ENCODE results near the gene SNX5. TPM values are rescaled to one million over a fixed set of nuclear protein-coding genes. Genes with fewer than 3 reads are reported as not detected.

SNX5 gene
- total and polyA plus RNA-seq, 2 of the 8 experiments (the other 6 are each of a cell fraction or from before 2014, with no cell fraction given): 155 to 194 TPM

DNA sequence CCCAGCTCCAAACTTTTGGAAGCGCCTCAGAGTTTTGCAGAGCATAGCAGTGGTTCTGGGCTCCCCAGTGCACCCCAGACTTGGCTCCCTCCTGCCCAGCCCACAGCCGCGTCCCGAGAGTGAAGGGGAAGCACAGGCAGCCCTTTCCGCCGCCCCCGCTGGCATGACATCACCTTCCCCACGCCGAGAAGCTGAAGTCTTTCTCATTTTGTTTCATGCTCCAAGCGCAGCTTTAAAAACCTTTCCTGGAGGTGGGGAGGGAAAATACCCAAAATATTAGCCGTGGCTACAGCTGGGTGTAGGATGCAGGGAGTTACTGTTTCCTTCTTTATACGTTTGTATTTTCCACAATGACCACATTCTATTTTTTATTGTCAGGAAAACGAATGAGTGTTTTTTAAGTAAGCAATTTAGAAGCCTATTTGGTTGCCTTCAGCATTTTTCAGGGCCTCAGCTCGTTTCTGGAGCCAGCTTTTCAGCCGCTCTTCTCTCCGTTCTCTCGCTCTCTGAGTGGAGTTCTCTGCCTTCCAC is 72.9 kb downstream of the SNX5 start:
- H2BK12ac ChIP-seq (ENCODE audit: low read depth, low read length): peak overlapping the region; percentile 94; the same call in 1 of the 2 replicates
- 37% methylated on average over 17 of the region's 17 CpGs; no CpG with 5 or more reads in 1 of the 2 experiments for WGBS, 2 experiments (ENCODE audit: extremely low coverage in 1 of 2, insufficient coverage in 1 of 2, insufficient read length in 1 of 2, insufficient replicate concordance in 2 of 2, low coverage in 1 of 2, low lambda C conversion rate in 2 of 2, missing lambda C conversion rate in 1 of 2)
- no peak overlapping the region for H2BK5ac ChIP-seq (ENCODE audit: low read depth, low read length)
- peak overlapping the region; percentile 54; the same call in 1 of the 2 replicates for H2BK15ac ChIP-seq (ENCODE audit: low read length)
- no peak overlapping the region for H3K27ac ChIP-seq (ENCODE audit: low read depth, low read length)
- no peak for FAIRE-seq
- H3K9me3 ChIP-seq (ENCODE audit: insufficient read depth in 2 of 2, low read depth in 1 of 2, low read length in 1 of 2): no peaks in the 10 kb centered on the region
- H4K8ac ChIP-seq (ENCODE audit: extremely low read depth, insufficient read depth, low read length): no peak overlapping the region
- H3K36me3 ChIP-seq (ENCODE audit: control insufficient read depth in 2 of 4, insufficient read depth in 4 of 4, low read length in 3 of 4): no peaks in the 10 kb centered on the region
- H3K4me3 ChIP-seq (ENCODE audit: extremely low read depth in 1 of 4, insufficient read depth in 2 of 4, low read depth in 3 of 4, low read length in 4 of 4): peak overlapping the region; percentile 2 to 47 (median 16); a peak in 4 of 8 replicates
- H2BK120ac ChIP-seq (replicated peaks; ENCODE audit: low read depth, low read length): no peak overlapping the region
- H2AK5ac ChIP-seq (ENCODE audit: low read depth, low read length): no peak overlapping the region
- H4K91ac ChIP-seq (replicated peaks; ENCODE audit: insufficient read length, low read length): no peak overlapping the region
- H3K9ac ChIP-seq (replicated peaks in 1 of 4; ENCODE audit: extremely low read depth in 1 of 4, low read depth in 3 of 4, low read length in 3 of 4): peak overlapping the region in 1 of 4 experiments; percentile 13; a peak in 1 of 7 replicates
- DNase-seq (ENCODE audit: low read depth in 1 of 2, low spot score in 2 of 2): peak in 1 of 2 experiments; percentile 59
- no peaks in the 10 kb centered on the region for H3K79me1 ChIP-seq (ENCODE audit: low read depth, low read length)
- H3K23ac ChIP-seq (ENCODE audit: insufficient read length): no peak overlapping the region
- peak overlapping the region; percentile 49 to 55 for H3K4me2 ChIP-seq (ENCODE audit: insufficient read depth in 1 of 2, low read depth in 2 of 2, low read length in 2 of 2)
- CTCF ChIA-PET (ENCODE audit: partially characterized antibody): interaction anchor here (0.9 to 3.5 kb wide), 16 partner anchors 9 to 285 kb away, joined by 3 to 16 read pairs (median 4); partner anchors contain the start of gene RRBP1
- no peak overlapping the region for H3K14ac ChIP-seq (ENCODE audit: insufficient read length)
- peak overlapping the region; percentile 79 for H2AFZ ChIP-seq (ENCODE audit: low read length)
- H4K5ac ChIP-seq (ENCODE audit: insufficient read length, low read depth, low read length): no peak overlapping the region
- H2BK20ac ChIP-seq (ENCODE audit: low read length): no peak overlapping the region
- H3K18ac ChIP-seq (ENCODE audit: extremely low read depth, low read length): peak overlapping the region; percentile 73; the same call in 1 of the 2 replicates
- peaks cover 6 to 19% (median 11%) of the 10 kb centered on the region in 4 experiments for H3K4me1 ChIP-seq (replicated peaks in 1 of 4; ENCODE audit: control insufficient read depth in 3 of 4, insufficient read depth in 4 of 4, low read length in 3 of 4)
- no peak overlapping the region for H3K4ac ChIP-seq (replicated peaks; ENCODE audit: insufficient read length, low read depth, low read length)
- no peaks in the 10 kb centered on the region for H4K20me1 ChIP-seq (replicated peaks in 1 of 2; ENCODE audit: control insufficient read depth in 1 of 2, insufficient read depth in 2 of 2, low read length in 2 of 2)
- no peaks in the 10 kb centered on the region; a peak in 1 of 7 replicates for H3K27me3 ChIP-seq (replicated peaks in 1 of 4; ENCODE audit: control insufficient read depth in 3 of 4, extremely low read depth in 1 of 4, insufficient read depth in 3 of 4, low read length in 3 of 4)
- H3K79me2 ChIP-seq (ENCODE audit: control insufficient read depth in 1 of 2, insufficient read depth in 2 of 2, low read length in 2 of 2): no peaks in the 10 kb centered on the region
- TF ChIP-seq MAX (IDR thresholded peaks at IDR 0.05): no peak
- TF ChIP-seq TAF1 (IDR thresholded peaks at IDR 0.05; ENCODE audit: low read depth, low read length): no peak
- TF ChIP-seq RFX5 (IDR thresholded peaks at IDR 0.05; ENCODE audit: borderline replicate concordance, low read depth, low read length): no peak
- TF ChIP-seq SUZ12 (IDR thresholded peaks at IDR 0.05; ENCODE audit: low read length): no peak
- no peak for TF ChIP-seq POU5F1 (IDR thresholded peaks at IDR 0.05; ENCODE audit: low read depth, low read length)
- H3K23me2 ChIP-seq (ENCODE audit: low read depth, low read length): 0 out of 2 replicates have a peak, but pooled peaks cover 3% of the 10 kb centered on the region
- POLR2A ChIA-PET (ENCODE audit: partially characterized antibody): interaction anchor here (0.6 to 1.8 kb wide), 14 partner anchors 9 to 290 kb away, joined by 3 to 6 read pairs (median 3); partner anchors contain the start of gene RRBP1
- no peak overlapping the region for H3K56ac ChIP-seq (replicated peaks; ENCODE audit: insufficient read length, low read depth, low read length)
